Nephron (organoid): ENCODE measurements around the gene CHST6.
"Not testable (repeated sequence)": the region's sequence is repeated elsewhere in the genome, so short reads cannot be mapped to it uniquely, and the experiment has no call there.

ENCODE experiments used
- H3K27ac Mint-ChIP-seq, 3 experiments: 2 replicates each; pipeline ENCODE4 v1.8.0; 2020; ENCODE audit warnings: mixed read lengths in 3 of 3, mild to moderate bottlenecking in 2 of 3, moderate library complexity in 1 of 3
- H3K27me3 Mint-ChIP-seq: 2 replicates; pipeline ENCODE4 v1.8.0; 2021; ENCODE audit warnings: low read depth, mild to moderate bottlenecking, moderate library complexity, mixed read lengths
- H3K36me3 Mint-ChIP-seq: 2 replicates; pipeline ENCODE4 v1.8.0; 2020; ENCODE audit warnings: low read depth, mixed read lengths
- H3K4me1 Mint-ChIP-seq: 2 replicates; pipeline ENCODE4 v1.8.0; 2020; ENCODE audit warnings: mixed read lengths
- H3K4me3 Mint-ChIP-seq, 3 experiments: 2 replicates each; pipeline ENCODE4 v1.8.0; 2020; ENCODE audit warnings: mild to moderate bottlenecking in 3 of 3, mixed read lengths in 3 of 3, moderate library complexity in 2 of 3
- H3K9me3 Mint-ChIP-seq: 2 replicates; pipeline ENCODE4 v1.8.0; 2020; ENCODE audit warnings: mixed read lengths
- TF ChIP-seq, protein P1 (sequence below), 3 experiments: fragments of 200-600 bp; sonication (generic); IDR thresholded peaks; one replicate each; pipeline ENCODE4 v1.5.0; 2021; ENCODE audit warnings: antibody characterized with exemption in 3 of 3; ENCODE audit not compliant: unreplicated experiment in 3 of 3

Gene CHST6

DNA sequence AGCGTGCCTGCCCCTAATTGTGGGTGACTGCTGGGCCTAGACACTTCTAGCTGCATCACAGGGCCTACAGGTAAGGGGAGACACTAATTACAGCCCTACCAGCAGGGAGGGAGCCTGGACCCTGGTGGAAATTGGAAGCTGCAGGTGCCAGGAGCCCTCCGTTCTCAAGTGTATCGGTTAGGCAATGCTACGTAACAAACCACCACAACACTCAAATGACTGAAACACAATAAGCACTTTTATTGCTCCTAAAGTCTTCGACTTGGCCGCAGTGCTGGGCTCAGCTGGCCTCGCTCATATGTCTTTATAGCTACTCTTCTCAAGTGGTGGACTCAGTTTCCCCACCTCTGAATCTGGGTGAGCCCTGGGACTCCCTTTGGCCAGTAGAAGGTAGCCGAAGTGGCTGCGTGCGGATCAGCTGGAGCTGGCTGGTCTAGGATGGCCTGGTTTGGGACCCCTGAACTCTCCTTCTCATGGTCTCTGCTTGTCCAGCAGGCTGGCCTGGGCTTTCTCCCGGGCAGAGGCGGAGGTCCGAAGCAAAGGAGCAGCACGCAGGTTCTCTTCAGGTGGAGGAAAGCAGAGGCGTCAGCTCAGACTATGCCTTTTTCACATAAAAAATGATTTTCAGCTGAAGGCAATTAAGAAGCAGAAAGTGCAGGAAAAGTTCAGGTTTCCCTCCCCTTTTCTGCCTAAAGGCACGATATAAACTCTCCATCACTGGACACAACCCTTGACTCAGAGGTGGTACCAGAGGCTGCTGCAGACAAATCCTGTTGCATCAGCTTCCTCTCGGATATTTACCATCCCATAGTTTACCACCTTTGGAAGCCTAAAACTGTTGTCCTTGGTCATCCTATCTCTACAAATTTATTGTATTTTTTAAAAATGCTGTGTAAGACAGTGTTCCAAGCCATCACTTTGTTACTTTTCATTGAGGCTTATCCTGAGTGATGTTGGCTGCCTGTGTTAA lies 22.0 kb downstream of the CHST6 start:
- Mint-ChIP-seq H3K9me3 (no peaks in the 10 kb centered on the region), H3K27ac (no peak overlapping the region), H3K27me3 (no peaks in the 10 kb centered on the region), H3K36me3 (no peaks in the 10 kb centered on the region), H3K4me3 (no peak overlapping the region), H3K4me1 (no peaks in the 10 kb centered on the region)
- TF ChIP-seq, protein P1, sequence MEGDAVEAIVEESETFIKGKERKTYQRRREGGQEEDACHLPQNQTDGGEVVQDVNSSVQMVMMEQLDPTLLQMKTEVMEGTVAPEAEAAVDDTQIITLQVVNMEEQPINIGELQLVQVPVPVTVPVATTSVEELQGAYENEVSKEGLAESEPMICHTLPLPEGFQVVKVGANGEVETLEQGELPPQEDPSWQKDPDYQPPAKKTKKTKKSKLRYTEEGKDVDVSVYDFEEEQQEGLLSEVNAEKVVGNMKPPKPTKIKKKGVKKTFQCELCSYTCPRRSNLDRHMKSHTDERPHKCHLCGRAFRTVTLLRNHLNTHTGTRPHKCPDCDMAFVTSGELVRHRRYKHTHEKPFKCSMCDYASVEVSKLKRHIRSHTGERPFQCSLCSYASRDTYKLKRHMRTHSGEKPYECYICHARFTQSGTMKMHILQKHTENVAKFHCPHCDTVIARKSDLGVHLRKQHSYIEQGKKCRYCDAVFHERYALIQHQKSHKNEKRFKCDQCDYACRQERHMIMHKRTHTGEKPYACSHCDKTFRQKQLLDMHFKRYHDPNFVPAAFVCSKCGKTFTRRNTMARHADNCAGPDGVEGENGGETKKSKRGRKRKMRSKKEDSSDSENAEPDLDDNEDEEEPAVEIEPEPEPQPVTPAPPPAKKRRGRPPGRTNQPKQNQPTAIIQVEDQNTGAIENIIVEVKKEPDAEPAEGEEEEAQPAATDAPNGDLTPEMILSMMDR (IDR thresholded peaks at IDR 0.05; ENCODE audit: unreplicated experiment in 3 of 3) = no peak

DNA sequence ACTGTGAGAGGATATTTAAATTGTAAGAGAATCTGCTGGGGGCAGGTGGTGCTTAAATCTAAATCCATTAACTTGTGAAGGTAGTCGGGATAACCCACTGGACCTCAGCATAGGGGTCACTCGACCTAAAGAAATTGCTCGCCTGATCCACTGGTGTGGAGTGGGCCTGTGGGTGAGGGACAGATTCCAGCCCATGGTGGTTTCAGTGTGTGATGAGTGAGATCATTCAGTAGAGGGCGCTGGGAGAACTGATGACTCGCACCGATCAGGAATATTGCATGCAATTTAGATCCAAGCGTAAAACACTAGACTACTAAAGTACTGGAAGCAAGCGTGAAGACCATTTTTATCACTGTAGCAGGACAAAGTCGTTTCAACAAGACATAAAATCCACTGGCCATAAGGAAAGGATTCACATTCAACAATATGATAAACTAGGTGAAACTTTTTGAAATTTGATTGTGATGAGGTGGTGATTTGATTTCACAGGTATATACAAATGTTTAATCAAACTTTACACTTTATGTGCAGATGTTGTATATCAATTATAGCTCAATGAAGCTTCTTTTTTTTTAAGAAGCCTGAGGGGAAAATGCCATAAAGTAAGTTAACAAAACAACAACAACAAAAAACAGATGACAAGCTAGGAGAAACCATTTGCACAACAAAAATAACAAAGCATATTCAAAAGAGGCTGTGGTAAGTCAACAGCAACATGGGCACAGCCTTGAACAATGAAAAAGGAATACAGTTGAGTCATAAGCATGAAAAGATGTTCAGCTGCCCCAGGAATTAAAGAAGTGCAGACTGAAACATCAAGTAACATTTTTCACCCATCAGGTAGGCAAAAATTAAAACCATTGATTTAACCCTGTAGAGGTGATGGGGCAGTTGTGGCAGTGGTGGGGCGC lies 23.3 kb downstream of the CHST6 start:
- TF ChIP-seq, protein P1 (IDR thresholded peaks at IDR 0.05; ENCODE audit: unreplicated experiment in 3 of 3) = peak; percentile 64 to 74 (median 74)
- no peaks in the 10 kb centered on the region for H3K4me1 Mint-ChIP-seq
- H3K9me3 Mint-ChIP-seq = no peaks in the 10 kb centered on the region
- H3K27me3 Mint-ChIP-seq = no peaks in the 10 kb centered on the region
- no peaks in the 10 kb centered on the region for H3K36me3 Mint-ChIP-seq
- H3K4me3 Mint-ChIP-seq = no peak overlapping the region
- no peak overlapping the region for H3K27ac Mint-ChIP-seq

DNA sequence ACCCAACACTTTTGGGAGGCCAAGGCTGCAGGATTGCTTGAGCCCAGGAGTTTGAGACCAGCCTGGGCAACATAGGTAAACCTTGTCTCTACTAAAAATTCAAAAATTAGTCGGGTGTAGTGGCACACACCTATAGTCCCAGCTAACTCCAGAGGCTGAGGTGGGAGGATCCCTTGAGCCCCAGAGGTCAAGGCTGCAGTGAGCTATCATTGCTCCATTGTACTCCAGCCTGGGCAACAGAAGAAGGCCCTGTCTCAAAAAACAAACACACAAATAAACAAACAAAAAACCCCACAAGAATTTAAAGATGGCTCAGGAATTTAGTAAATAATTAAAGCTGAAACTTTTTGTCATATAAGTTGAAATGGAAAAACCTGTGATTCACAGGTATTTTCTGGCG lies 28.5 kb downstream of the CHST6 start:
- TF ChIP-seq, protein P1 (IDR thresholded peaks at IDR 0.05; ENCODE audit: unreplicated experiment in 3 of 3) = no peak
- Mint-ChIP-seq H3K36me3 (no peaks in the 10 kb centered on the region), H3K27ac (no peak overlapping the region), H3K27me3 (no peaks in the 10 kb centered on the region), H3K9me3 (peaks cover 2% of the 10 kb centered on the region), H3K4me3 (no peak overlapping the region), H3K4me1 (peaks cover 23% of the 10 kb centered on the region)

DNA sequence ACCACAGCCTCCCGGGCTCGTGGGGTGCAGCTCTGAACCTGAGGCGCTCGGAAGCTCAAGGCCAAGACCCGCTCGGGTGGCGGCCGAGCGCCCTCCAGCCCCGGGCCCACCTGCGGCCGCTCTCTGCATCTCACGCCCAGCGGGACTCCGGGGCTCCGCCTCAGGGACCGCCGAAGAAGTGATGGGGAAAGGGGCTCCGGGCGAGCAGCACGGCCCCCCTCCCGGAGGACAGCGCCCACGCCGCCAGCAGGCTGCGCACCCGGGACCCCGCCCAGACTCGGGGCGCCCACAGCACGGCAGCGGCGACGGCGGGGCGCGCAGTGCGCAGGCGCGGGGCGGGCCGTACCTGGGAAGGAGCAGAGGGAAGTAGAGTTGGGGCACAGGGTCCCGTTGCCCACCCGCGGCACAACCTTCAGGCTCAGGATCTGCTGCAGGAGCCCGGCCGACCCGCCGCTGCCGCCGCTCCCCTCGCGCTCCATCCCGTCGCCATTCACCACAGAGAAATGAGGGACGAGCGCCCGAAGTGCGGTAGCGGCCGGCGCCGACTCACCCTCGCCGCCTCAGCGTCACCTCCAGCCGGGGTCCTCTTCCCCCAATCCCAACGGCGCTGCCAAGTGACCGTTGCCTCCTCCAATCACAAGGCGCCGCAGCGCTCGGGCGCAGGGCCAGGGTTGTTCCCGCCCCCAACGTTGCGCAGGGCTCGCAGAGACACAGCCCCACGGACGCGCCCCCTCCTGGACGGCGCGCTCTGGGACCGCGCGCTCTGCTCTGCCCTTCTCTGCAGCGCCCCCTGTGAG lies 30.9 kb downstream of the CHST6 start, which contains the start of gene TMEM170A:
Gene TMEM170A, minus strand, starts transcription at position 568 of the 797 bp plus-strand sequence. Its CDS starts 89 bp downstream, at position 479.
- peak within 1 kb of the TSS; percentile 96 to 97 (median 97) for H3K4me3 Mint-ChIP-seq
- TF ChIP-seq, protein P1 (IDR thresholded peaks at IDR 0.05; ENCODE audit: unreplicated experiment in 3 of 3) = peak in 2 of 3 experiments; percentile 100
- H3K9me3 Mint-ChIP-seq = peaks cover 2% of the 10 kb centered on the region
- H3K4me1 Mint-ChIP-seq = peaks cover 42% of the 10 kb centered on the region
- peak within 1 kb of the TSS; percentile 80 to 97 (median 94) for H3K27ac Mint-ChIP-seq
- peaks cover 10% of the 10 kb centered on the region for H3K36me3 Mint-ChIP-seq
- H3K27me3 Mint-ChIP-seq = no peaks in the 10 kb centered on the region

DNA sequence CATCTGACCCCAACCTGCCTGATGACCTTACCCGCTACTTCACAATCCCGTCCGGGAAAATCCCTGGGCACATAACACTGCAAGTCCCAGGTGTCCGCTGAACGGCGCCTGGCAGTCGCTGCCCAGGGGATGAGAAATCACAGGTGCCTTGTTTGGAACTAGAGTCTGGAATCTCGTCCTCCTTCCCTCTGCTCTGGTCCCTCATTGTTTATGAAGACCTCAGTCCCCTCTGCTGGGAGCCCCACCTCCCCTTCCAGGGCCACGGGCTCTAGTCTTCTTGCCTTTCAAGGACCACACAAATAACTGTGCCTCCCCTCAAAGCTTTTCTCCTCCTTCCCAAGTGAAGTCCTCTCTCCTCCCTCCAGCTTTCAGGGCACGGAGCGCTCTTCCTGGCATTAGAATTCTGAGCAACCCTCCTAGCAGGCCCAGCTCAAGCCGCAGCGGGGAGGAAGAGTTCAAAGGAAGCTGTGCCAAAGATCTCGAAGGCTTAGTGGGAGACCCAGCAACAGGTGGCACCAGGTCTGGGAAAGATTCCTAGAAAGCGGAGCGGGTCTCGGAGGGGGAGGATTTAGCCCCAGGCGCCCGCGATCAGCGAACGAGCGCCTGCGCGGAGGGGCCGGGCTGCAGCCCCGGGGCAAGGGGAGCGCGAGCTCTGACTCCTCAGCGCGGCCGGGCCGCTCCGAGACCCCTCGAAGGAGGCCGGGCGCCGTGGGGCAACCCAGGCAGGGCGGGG lies 31.7 kb downstream of the CHST6 start:
- H3K4me3 Mint-ChIP-seq = peak overlapping the region; percentile 96 to 97 (median 97)
- H3K27me3 Mint-ChIP-seq, H3K9me3 Mint-ChIP-seq, H3K36me3 Mint-ChIP-seq: not testable (repeated sequence)
- H3K4me1 Mint-ChIP-seq = peaks cover 42% of the 10 kb centered on the region
- H3K27ac Mint-ChIP-seq = peak overlapping the region; percentile 80 to 97 (median 94)
